Fibroblast of lung (primary cell): ENCODE results near the gene CHST15.

Source experiments
- EZH2 ChIP-seq: IDR thresholded peaks from 2 replicates; pipeline ENCODE4 v1.5.1; 2012; ENCODE audit warnings: low read length, control low read depth, mild to moderate bottlenecking; ENCODE audit errors: missing control alignments
- TF ChIP-seq, protein P1 (sequence below), 2 donors: IDR thresholded peaks in 1 of 2; conservative IDR thresholded peaks in 1 of 2; 1 replicate in 1 of 2; 2 replicates in 1 of 2; pipeline ENCODE4 v1.5.1; 2011 to 2012; ENCODE audit warnings: low read length in 2 of 2, control low read depth in 1 of 2, inconsistent platforms in 1 of 2, low read depth in 1 of 2, mild to moderate bottlenecking in 1 of 2

DNA sequence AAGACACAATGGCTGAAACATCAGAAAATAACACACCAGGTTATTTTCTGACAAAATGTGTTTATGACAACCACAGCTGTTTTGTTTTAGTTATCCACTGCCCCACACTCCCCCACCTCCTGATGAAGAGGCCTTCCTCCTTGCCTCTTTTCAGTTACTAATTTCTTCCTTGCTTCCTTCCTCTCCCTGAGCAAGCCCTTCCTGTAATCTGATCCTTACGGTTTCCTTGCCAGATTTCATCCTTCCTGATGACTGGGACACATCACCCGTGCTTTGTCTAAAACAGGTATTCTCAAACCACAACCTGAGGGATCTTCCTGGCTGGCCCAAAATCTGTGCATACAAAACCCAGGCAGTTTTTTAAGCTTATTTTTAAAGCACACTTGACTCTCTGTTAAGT is 39.4 kb downstream of the CHST15 start:
- TF ChIP-seq, protein P1, sequence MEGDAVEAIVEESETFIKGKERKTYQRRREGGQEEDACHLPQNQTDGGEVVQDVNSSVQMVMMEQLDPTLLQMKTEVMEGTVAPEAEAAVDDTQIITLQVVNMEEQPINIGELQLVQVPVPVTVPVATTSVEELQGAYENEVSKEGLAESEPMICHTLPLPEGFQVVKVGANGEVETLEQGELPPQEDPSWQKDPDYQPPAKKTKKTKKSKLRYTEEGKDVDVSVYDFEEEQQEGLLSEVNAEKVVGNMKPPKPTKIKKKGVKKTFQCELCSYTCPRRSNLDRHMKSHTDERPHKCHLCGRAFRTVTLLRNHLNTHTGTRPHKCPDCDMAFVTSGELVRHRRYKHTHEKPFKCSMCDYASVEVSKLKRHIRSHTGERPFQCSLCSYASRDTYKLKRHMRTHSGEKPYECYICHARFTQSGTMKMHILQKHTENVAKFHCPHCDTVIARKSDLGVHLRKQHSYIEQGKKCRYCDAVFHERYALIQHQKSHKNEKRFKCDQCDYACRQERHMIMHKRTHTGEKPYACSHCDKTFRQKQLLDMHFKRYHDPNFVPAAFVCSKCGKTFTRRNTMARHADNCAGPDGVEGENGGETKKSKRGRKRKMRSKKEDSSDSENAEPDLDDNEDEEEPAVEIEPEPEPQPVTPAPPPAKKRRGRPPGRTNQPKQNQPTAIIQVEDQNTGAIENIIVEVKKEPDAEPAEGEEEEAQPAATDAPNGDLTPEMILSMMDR (conservative IDR thresholded peaks at IDR 0.05 in 1 of 2, IDR thresholded peaks at IDR 0.05 in 1 of 2; ENCODE audit: low read depth in 1 of 2, low read length in 2 of 2): no peak
- no peak for TF ChIP-seq EZH2
